Activated CD4-positive, alpha-beta memory T cell treated with anti-CD3 and anti-CD28 coated beads, Interleukin-2, amount 10 ng/mL, durations not matched to agents 7 days and 5 days (primary cell): ENCODE data around the gene GOLGA6L9. TPM values are rescaled to one million over a fixed set of nuclear protein-coding genes. Genes with fewer than 3 reads are reported as not detected.
A peak's percentile ranks its signal among the peaks of the same experiment; 100 is the strongest.
"Not testable (repeated sequence)": the region's sequence is repeated elsewhere in the genome, so short reads cannot be mapped to it uniquely, and the experiment has no call there.

Experiments used
- CTCF ChIA-PET: fragments of 350-600 bp; sonication (Branson Sonifier 250); formaldehyde crosslinking; loops from one replicate; lab custom pipeline; 2021; ENCODE audit warnings: antibody characterized with exemption, inconsistent platforms; lab: Charles Lee
- POLR2A ChIA-PET: fragments of 350-600 bp; sonication (Branson Sonifier 250); formaldehyde crosslinking; loops from one replicate; lab custom pipeline; 2021; ENCODE audit warnings: antibody characterized with exemption; lab: Charles Lee
- DNase-seq: peaks from one replicate; pipeline ENCODE4 v3.0.0-alpha.2; 2020
- H3K27ac Mint-ChIP-seq: one replicate; pipeline ENCODE4 v1.8.0; 2021; ENCODE audit warnings: mild to moderate bottlenecking, mixed read lengths
- H3K27me3 Mint-ChIP-seq: one replicate; pipeline ENCODE4 v1.8.0; 2021; ENCODE audit warnings: mixed read lengths
- H3K36me3 Mint-ChIP-seq: one replicate; pipeline ENCODE4 v1.8.0; 2021; ENCODE audit warnings: low read depth, mixed read lengths
- H3K4me1 Mint-ChIP-seq: one replicate; pipeline ENCODE4 v1.8.0; 2021; ENCODE audit warnings: mixed read lengths
- H3K4me3 Mint-ChIP-seq: one replicate; pipeline ENCODE4 v1.8.0; 2021; ENCODE audit warnings: mild to moderate bottlenecking, mixed read lengths
- H3K9me3 Mint-ChIP-seq: one replicate; pipeline ENCODE4 v1.8.0; 2021; ENCODE audit warnings: mixed read lengths
- total RNA-seq, 2 experiments: library from RNA; stranded (reverse); gene quantifications; one replicate each; pipeline ENCODE4 v1.2.3, GENCODE V29; 2021

The GOLGA6L9 gene
- total RNA-seq, 2 experiments from 2014 or later = 1.2 to 1.4 TPM

DNA sequence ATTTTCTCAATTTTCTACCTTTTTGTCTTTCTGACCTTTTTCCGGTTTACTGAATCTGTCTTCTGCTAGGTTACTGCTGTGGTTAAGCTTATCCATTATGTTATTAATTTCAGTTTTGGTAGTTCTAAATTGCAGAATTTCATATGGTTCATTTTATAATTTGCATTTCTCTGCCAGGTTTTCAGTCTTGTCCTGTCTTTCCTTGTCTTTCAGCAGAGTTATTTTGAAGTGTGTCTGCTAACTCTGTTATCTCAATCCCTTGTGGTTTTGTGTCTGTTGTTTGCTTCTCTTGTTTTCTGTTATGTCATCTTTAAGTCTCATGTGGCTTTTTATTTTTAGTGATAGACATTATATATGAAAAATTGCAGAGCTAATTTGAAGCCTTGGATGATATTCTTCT, 18.0 kb upstream of the GOLGA6L9 start:
- H3K9me3 Mint-ChIP-seq, H3K36me3 Mint-ChIP-seq, H3K27me3 Mint-ChIP-seq, POLR2A ChIA-PET, CTCF ChIA-PET, H3K27ac Mint-ChIP-seq, DNase-seq, H3K4me3 Mint-ChIP-seq, H3K4me1 Mint-ChIP-seq: not testable (repeated sequence)

DNA sequence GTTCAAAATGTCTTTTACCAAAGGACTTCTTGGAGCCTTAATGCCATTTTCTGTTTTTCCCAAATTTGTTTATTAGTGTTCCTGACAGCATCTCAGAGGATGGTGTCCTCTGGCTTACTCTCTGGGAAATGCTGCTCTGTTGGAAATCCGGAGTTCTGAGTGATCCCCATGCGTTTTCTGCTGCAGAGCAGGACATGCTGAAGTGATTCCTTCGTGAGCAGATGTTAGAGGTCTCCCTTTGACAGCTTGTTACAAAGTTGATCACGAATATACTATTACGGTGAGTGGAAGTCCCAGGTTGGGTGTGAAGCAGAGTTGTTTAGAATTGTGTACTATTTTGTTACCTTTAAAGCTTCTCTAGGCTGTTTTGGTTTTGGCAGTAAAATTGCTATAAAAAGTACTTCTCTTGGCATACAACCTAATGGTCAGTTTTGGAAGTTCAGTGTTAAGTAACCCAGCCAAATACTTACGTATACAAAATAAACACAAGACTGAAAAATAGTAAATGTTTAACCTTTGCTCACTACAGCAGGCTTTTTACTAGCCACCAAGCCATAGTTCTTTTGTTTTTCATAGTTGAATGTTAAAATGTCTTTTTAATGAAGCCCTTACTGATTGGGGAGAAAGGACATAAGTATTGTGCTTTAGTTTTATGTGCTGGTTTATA, 15.0 kb upstream of the GOLGA6L9 start:
- H3K36me3 Mint-ChIP-seq, CTCF ChIA-PET, DNase-seq, H3K9me3 Mint-ChIP-seq, H3K4me1 Mint-ChIP-seq, POLR2A ChIA-PET, H3K4me3 Mint-ChIP-seq, H3K27me3 Mint-ChIP-seq, H3K27ac Mint-ChIP-seq: not testable (repeated sequence)

DNA sequence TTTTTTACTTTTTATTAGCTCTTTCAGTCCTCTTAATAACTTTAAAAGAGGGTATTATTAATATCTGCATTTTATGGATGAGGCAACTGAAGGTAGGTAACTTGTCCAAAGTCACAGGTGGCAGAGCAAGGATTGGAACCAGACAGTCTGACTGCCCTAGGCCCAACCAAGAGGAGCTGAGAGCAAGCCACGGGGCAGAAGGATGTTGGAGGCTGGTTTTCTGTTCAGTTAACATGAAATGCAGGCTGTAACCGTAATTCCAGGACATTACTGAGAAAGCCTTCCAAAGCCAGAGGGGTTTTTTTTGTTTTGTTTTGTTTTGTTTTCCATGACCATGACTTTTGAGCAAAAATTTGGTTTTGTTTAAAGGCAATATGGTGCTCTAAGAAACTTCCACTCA, 9.1 kb upstream of the GOLGA6L9 start:
- CTCF ChIA-PET, POLR2A ChIA-PET, H3K4me1 Mint-ChIP-seq, H3K27me3 Mint-ChIP-seq, H3K36me3 Mint-ChIP-seq, H3K4me3 Mint-ChIP-seq, DNase-seq, H3K9me3 Mint-ChIP-seq: not testable (repeated sequence)
- H3K27ac Mint-ChIP-seq = peak overlapping the region; percentile 31

DNA sequence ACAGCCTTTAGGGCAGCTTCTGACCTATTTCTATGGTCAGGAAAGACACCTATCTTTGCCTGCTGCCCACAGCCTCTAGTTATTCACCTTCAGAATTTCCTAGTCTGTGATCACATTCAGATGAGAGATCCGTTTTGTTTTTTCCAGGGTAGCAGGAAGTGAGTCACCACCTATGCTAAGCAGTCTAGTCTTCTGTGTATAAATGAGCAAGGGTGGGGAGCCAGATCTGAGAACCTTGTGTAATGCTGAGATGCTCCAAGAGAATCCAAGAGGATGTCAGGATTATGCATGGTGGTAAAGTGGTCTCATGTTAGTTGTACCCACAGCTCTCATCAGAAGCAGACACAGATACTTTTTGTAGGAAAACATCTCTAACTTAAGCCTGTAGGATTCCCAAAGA, 8.7 kb upstream of the GOLGA6L9 start:
- DNase-seq, CTCF ChIA-PET, H3K27ac Mint-ChIP-seq, H3K4me1 Mint-ChIP-seq, POLR2A ChIA-PET, H3K9me3 Mint-ChIP-seq, H3K4me3 Mint-ChIP-seq, H3K36me3 Mint-ChIP-seq, H3K27me3 Mint-ChIP-seq: not testable (repeated sequence)

GRCh38 chr15:82427117-82427516, 2.5 kb upstream of the GOLGA6L9 start:
- POLR2A ChIA-PET, CTCF ChIA-PET, H3K4me1 Mint-ChIP-seq, H3K27ac Mint-ChIP-seq, H3K36me3 Mint-ChIP-seq, DNase-seq, H3K9me3 Mint-ChIP-seq, H3K27me3 Mint-ChIP-seq, H3K4me3 Mint-ChIP-seq: not testable (repeated sequence)

- POLR2A ChIA-PET, H3K4me3 Mint-ChIP-seq, H3K27me3 Mint-ChIP-seq, H3K9me3 Mint-ChIP-seq, H3K27ac Mint-ChIP-seq, CTCF ChIA-PET, H3K4me1 Mint-ChIP-seq, H3K36me3 Mint-ChIP-seq: not testable (repeated sequence)
- peak; percentile 17 for DNase-seq
These were observed 15.8 kb downstream of the GOLGA6L9 start for GRCh38 chr15:82445420-82445819.

GRCh38 chr15:82457336-82457735, 27.7 kb downstream of the GOLGA6L9 start:
- H3K4me3 Mint-ChIP-seq, H3K36me3 Mint-ChIP-seq, DNase-seq, H3K4me1 Mint-ChIP-seq, H3K9me3 Mint-ChIP-seq, H3K27me3 Mint-ChIP-seq, H3K27ac Mint-ChIP-seq, CTCF ChIA-PET, POLR2A ChIA-PET: not testable (repeated sequence)

GRCh38 chr15:82465629-82466028, 36.0 kb downstream of the GOLGA6L9 start:
- CTCF ChIA-PET, POLR2A ChIA-PET, H3K4me3 Mint-ChIP-seq, H3K27me3 Mint-ChIP-seq, H3K36me3 Mint-ChIP-seq, H3K4me1 Mint-ChIP-seq, H3K9me3 Mint-ChIP-seq, DNase-seq, H3K27ac Mint-ChIP-seq: not testable (repeated sequence)

GRCh38 chr15:82468205-82468604, 38.6 kb downstream of the GOLGA6L9 start:
- H3K27ac Mint-ChIP-seq, H3K36me3 Mint-ChIP-seq, H3K4me3 Mint-ChIP-seq, DNase-seq, H3K27me3 Mint-ChIP-seq, CTCF ChIA-PET, POLR2A ChIA-PET, H3K4me1 Mint-ChIP-seq, H3K9me3 Mint-ChIP-seq: not testable (repeated sequence)

- POLR2A ChIA-PET, H3K4me3 Mint-ChIP-seq, H3K4me1 Mint-ChIP-seq, H3K9me3 Mint-ChIP-seq, H3K27me3 Mint-ChIP-seq, CTCF ChIA-PET, H3K27ac Mint-ChIP-seq, H3K36me3 Mint-ChIP-seq, DNase-seq: not testable (repeated sequence)
These were observed 39.8 kb downstream of the GOLGA6L9 start for GRCh38 chr15:82469381-82469780.

DNA sequence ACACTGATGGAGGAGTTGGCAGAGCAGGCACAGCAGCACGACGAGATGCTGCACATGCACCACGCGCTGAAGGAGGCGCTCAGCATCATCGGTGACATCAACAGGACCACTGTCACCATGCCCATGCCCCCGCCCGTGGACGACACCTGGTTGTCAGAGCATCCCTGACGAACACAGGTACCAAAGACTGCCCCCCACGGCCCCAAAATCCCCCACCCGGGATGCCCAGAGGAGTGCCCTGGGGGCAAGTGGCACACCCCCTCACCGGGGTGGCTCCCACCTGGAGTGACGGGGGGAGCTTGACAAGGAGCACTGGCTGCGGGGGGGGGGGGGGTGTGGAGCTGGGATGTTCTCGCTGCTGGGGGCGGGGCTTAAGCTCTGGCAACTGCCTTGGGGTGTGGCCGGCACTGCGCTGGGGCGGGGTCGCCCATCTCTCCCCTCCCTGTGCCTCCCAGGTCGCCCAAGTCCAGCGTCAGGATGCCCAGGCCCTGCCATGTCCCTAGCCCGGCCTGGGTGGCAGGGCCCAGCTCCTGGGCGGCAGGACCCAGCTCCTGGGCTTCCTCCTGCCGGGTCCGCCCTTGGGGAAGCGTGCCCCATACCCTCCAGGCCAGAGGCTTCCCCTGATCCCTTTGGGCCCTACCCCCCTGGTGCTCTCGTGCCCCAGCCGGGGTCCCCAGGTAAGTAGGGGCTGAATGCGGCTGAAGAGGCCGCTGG, 42.8 kb downstream of the GOLGA6L9 start:
- CTCF ChIA-PET, H3K4me1 Mint-ChIP-seq, H3K9me3 Mint-ChIP-seq, POLR2A ChIA-PET, H3K27me3 Mint-ChIP-seq, H3K4me3 Mint-ChIP-seq, H3K36me3 Mint-ChIP-seq, H3K27ac Mint-ChIP-seq: not testable (repeated sequence)
- DNase-seq = peak; percentile 17

DNA sequence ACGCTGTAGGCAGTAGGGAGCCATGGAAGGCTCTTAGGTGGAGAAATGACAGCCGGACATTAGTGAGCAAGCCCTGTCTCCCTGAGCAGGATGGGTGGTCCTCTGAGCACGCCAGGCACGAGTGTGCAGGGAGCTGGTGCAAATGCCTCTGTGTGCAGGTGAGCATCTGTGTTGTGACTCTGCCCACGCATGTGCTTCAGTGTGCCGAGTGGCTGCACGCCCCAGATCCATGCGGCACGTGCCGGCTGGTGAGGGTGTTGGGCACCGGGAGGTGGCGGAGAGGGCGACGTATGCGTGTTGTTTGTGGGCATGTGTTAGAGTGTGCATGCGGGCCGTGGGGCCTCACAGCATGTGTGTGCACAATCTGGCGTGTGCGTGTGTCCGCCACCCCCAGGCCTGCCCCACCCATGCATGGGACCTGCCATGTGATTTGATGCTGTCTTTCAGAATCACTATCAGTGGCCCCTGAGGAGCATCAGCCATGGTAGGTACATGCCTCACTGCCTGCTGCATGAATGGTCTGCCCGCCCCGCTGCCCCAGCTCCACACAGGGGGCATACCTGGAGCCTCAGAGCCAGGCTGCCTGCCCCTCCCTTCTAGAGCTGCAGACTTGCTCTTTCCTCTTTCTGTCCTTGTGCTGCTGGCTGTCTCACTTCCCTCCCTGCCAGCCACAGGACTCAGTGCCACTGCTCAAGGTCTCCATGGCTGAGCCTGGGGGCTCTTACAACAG, 45.1 kb downstream of the GOLGA6L9 start:
- H3K9me3 Mint-ChIP-seq, H3K27ac Mint-ChIP-seq, H3K36me3 Mint-ChIP-seq, H3K27me3 Mint-ChIP-seq, H3K4me1 Mint-ChIP-seq, DNase-seq, POLR2A ChIA-PET, CTCF ChIA-PET, H3K4me3 Mint-ChIP-seq: not testable (repeated sequence)

- H3K4me3 Mint-ChIP-seq, CTCF ChIA-PET, H3K9me3 Mint-ChIP-seq, H3K4me1 Mint-ChIP-seq, POLR2A ChIA-PET, H3K27me3 Mint-ChIP-seq, H3K27ac Mint-ChIP-seq, DNase-seq, H3K36me3 Mint-ChIP-seq: not testable (repeated sequence)
These were observed 45.8 kb downstream of the GOLGA6L9 start for GRCh38 chr15:82475345-82475967.
